Endodermal cell (in vitro differentiated cells): Measurements from ENCODE around the gene ACSM6. TPM values are rescaled to one million over a fixed set of nuclear protein-coding genes. Genes with fewer than 3 reads are reported as not detected.

Experiments used
- DNase-seq: peaks from one replicate; pipeline ENCODE4 v3.0.0-alpha.2; 2017
- H3K27ac ChIP-seq: 2 replicates; pipeline ENCODE4 v1.5.1; 2013; ENCODE audit warnings: mild to moderate bottlenecking, low read depth, low read length, moderate library complexity
- H3K27me3 ChIP-seq: 2 replicates; pipeline ENCODE4 v1.6.1; 2013; ENCODE audit warnings: mild to moderate bottlenecking, low read length, moderate library complexity; ENCODE audit not compliant: insufficient read depth, control insufficient read depth, poor library complexity, severe bottlenecking
- H3K36me3 ChIP-seq: 2 replicates; pipeline ENCODE4 v1.7.0; 2013; ENCODE audit warnings: mild to moderate bottlenecking, low read length, moderate library complexity; ENCODE audit not compliant: control insufficient read depth, insufficient read depth
- H3K4me1 ChIP-seq: one replicate; pipeline ENCODE4 v1.7.0; 2013; ENCODE audit warnings: low read length; ENCODE audit not compliant: control insufficient read depth, insufficient read depth
- H3K4me3 ChIP-seq: 2 replicates; pipeline ENCODE4 v1.5.1; 2013; ENCODE audit warnings: mild to moderate bottlenecking, low read length, moderate library complexity
- H3K9ac ChIP-seq: 2 replicates; pipeline ENCODE4 v1.6.1; 2013; ENCODE audit warnings: mild to moderate bottlenecking, low read length, moderate library complexity; ENCODE audit not compliant: poor library complexity, severe bottlenecking; ENCODE audit errors: extremely low read depth
- H3K9me3 ChIP-seq: 2 replicates; pipeline ENCODE4 v1.6.1; 2013; ENCODE audit warnings: mild to moderate bottlenecking, low read length, moderate library complexity; ENCODE audit not compliant: control insufficient read depth
- H3K27ac Mint-ChIP-seq: 2 replicates; pipeline ENCODE4 v1.8.0; 2020; ENCODE audit warnings: mixed read lengths
- H3K27me3 Mint-ChIP-seq: 2 replicates; pipeline ENCODE4 v1.8.0; 2021; ENCODE audit warnings: mild to moderate bottlenecking, mixed read lengths; ENCODE audit not compliant: insufficient read depth
- H3K36me3 Mint-ChIP-seq: 2 replicates; pipeline ENCODE4 v1.8.0; 2020; ENCODE audit warnings: low read depth, mixed read lengths
- H3K4me1 Mint-ChIP-seq: 2 replicates; pipeline ENCODE4 v1.8.0; 2020; ENCODE audit warnings: mixed read lengths
- H3K4me3 Mint-ChIP-seq: 2 replicates; pipeline ENCODE4 v1.8.0; 2020; ENCODE audit warnings: mild to moderate bottlenecking, moderate library complexity, mixed read lengths
- H3K9me3 Mint-ChIP-seq: 2 replicates; pipeline ENCODE4 v1.8.0; 2020; ENCODE audit warnings: mild to moderate bottlenecking, mixed read lengths
- CTCF ChIP-seq: fragments of 200-600 bp; sonication (generic); conservative IDR thresholded peaks from 2 replicates; pipeline ENCODE4 v1.5.0; 2021; ENCODE audit warnings: antibody characterized with exemption, mild to moderate bottlenecking
- WGBS, 2 experiments: methylation state at CpG; one replicate each; pipeline versions ENCODE4 v1.1.5 to v1.1.7; 2013; ENCODE audit warnings: missing lambda C conversion rate in 2 of 2, mixed read lengths in 1 of 2; ENCODE audit not compliant: insufficient coverage in 1 of 2, insufficient read length in 1 of 2; 5-methylcytosine and 5-hydroxymethylcytosine counted together
- total RNA-seq, 2 donors: library from RNA; stranded (reverse); fragmentation: NEBNext Ultra II Directional in 1 of 2; extraction: Animal tissue kit (Norgen Biotek cat#: 25700) in 1 of 2; gene quantifications; 2 replicates in 1 of 2; 3 replicates in 1 of 2; pipeline ENCODE4 v1.2.1, GENCODE V29; 2021

Gene ACSM6
- total RNA-seq, 2 donors from 2014 or later: not detected

- H3K4me3 Mint-ChIP-seq: no peak overlapping the region
- no peak for DNase-seq
- peaks cover 18% of the 10 kb centered on the region for H3K9me3 Mint-ChIP-seq
- H3K4me3 ChIP-seq: no peak overlapping the region
- no peak overlapping the region for H3K9ac ChIP-seq
- peaks cover 6% of the 10 kb centered on the region for H3K9me3 ChIP-seq
- no peaks in the 10 kb centered on the region for H3K4me1 ChIP-seq
- H3K27ac Mint-ChIP-seq: no peak overlapping the region
- peaks cover 3% of the 10 kb centered on the region for H3K4me1 Mint-ChIP-seq
- no peaks in the 10 kb centered on the region for H3K36me3 ChIP-seq
- peaks cover 19% of the 10 kb centered on the region for H3K36me3 Mint-ChIP-seq
- H3K27me3 Mint-ChIP-seq: no peaks in the 10 kb centered on the region
- no peak overlapping the region for H3K27ac ChIP-seq
- WGBS, 2 experiments: 100% methylated on average over 1 of the region's 1 CpG; no CpG with 5 or more reads in 1 of the 2 experiments
- no peaks in the 10 kb centered on the region for H3K27me3 ChIP-seq
- no peak for TF ChIP-seq CTCF
Measured at GRCh38 chr10:95178797-95179196, 15.2 kb upstream of the ACSM6 start.

GRCh38 chr10:95181726-95182125 lies 12.3 kb upstream of the ACSM6 start:
- Histone ChIP-seq H3K27me3 (no peaks in the 10 kb centered on the region), H3K36me3 (no peaks in the 10 kb centered on the region), H3K9me3 (peaks cover under 1% of the 10 kb centered on the region), H3K9ac (no peak overlapping the region), H3K4me1 (no peaks in the 10 kb centered on the region), H3K27ac (no peak overlapping the region), H3K4me3 (no peak overlapping the region)
- TF ChIP-seq CTCF: no peak
- Mint-ChIP-seq H3K9me3 (no peaks in the 10 kb centered on the region), H3K4me3 (no peak overlapping the region), H3K27ac (no peak overlapping the region), H3K36me3 (peaks cover 5% of the 10 kb centered on the region), H3K4me1 (peaks cover 3% of the 10 kb centered on the region), H3K27me3 (peaks cover 4% of the 10 kb centered on the region)
- DNase-seq: no peak
- 63 to 74% methylated on average over 2 of the region's 2 CpGs for WGBS, 2 experiments

DNA sequence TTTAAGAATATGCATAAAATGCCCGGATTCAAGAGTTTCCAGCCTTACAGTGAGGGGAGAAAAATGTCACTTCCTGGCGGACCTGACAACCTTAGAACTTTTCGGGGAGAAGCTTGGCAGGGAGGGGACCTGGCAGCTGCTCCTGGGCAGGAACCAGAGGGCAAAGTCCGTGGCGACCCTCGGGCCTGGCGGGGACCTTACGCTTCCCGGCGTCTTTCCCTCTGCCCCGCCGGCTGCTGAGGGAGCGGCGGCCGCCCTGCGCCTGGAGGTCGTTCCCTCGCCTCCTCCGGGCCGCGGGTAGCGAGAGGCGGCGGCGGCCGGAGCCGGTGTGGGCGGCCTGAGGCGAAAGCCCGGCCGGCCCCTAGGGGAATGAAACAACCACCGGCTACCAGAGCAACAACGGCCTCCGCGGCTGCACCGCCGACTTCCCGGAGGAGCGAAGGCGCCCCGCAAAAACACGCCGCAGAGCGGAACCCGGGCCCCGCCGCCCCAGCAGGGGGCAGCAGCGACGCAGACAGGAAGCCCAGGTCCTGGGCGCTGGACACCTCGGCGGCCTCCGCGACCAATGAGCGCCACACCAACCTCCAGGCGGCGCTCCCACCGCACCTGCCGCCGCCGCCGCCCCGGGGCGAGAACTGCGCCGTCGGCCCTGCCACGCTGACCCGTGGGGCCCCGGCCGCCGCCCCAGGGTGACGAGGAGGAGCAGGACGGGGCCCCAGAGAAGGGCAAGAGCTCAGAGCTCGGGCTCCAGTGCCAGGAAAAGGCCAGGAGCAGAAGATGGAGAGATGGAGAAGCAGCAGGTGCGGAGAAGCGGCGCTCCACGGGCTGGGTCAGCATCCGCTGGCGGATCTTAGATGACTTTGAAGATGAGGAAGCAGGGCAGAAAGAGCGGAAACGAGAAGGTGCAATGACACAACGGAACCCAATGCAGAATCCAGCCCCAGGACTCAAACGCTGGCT lies 10.5 kb upstream of the ACSM6 start:
- peak; percentile 97 for DNase-seq
- Mint-ChIP-seq H3K27ac (peak overlapping the region; percentile 83), H3K36me3 (no peaks in the 10 kb centered on the region), H3K9me3 (no peaks in the 10 kb centered on the region), H3K27me3 (peaks cover 4% of the 10 kb centered on the region), H3K4me1 (peaks cover 3% of the 10 kb centered on the region), H3K4me3 (peak overlapping the region; percentile 61)
- peak overlapping the region; percentile 68 for H3K9ac ChIP-seq
- WGBS, 2 experiments: 13 to 27% methylated on average over 25 to 85 of the region's 85 CpGs
- no peaks in the 10 kb centered on the region for H3K36me3 ChIP-seq
- H3K4me3 ChIP-seq: peak overlapping the region; percentile 83
- no peaks in the 10 kb centered on the region for H3K9me3 ChIP-seq
- H3K27ac ChIP-seq: peak overlapping the region; percentile 33
- no peaks in the 10 kb centered on the region for H3K27me3 ChIP-seq
- TF ChIP-seq CTCF: peak; percentile 99
- H3K4me1 ChIP-seq: no peaks in the 10 kb centered on the region
